H9 (cell line): ENCODE data around the gene SQSTM1. TPM values are rescaled to one million over a fixed set of nuclear protein-coding genes. Genes with fewer than 3 reads are reported as not detected.

Source experiments
- DNase-seq: peaks from one replicate; pipeline ENCODE4 v3.0.0-alpha.2; 2017
- H2AFZ ChIP-seq: one replicate; pipeline ENCODE4 v1.6.1; 2013; ENCODE audit warnings: mild to moderate bottlenecking, low read length, control low read depth, moderate library complexity
- H2AK5ac ChIP-seq: 2 replicates; pipeline ENCODE4 v1.6.1; 2013; ENCODE audit warnings: low read length, control low read depth, mixed read lengths; ENCODE audit not compliant: insufficient read length
- H2BK120ac ChIP-seq: one replicate; pipeline ENCODE4 v1.6.1; 2013; ENCODE audit warnings: low read depth, mild to moderate bottlenecking, low read length, control low read depth, inconsistent platforms; ENCODE audit not compliant: poor library complexity, severe bottlenecking
- H2BK12ac ChIP-seq: 2 replicates; pipeline ENCODE4 v1.6.1; 2013; ENCODE audit warnings: low read length, control low read depth, mixed read lengths, low read depth; ENCODE audit not compliant: insufficient read length
- H2BK15ac ChIP-seq: 2 replicates; pipeline ENCODE4 v1.6.1; 2013; ENCODE audit warnings: low read depth, low read length, control low read depth
- H2BK20ac ChIP-seq: one replicate; pipeline ENCODE4 v1.6.1; 2013; ENCODE audit warnings: low read depth, mild to moderate bottlenecking, low read length, control low read depth, inconsistent platforms; ENCODE audit not compliant: poor library complexity, severe bottlenecking
- H2BK5ac ChIP-seq: 2 replicates; pipeline ENCODE4 v1.6.1; 2013; ENCODE audit warnings: low read length, control low read depth, mixed read lengths; ENCODE audit not compliant: insufficient read length
- H3K14ac ChIP-seq: 2 replicates; pipeline ENCODE4 v1.6.1; 2013; ENCODE audit warnings: low read length, control low read depth; ENCODE audit not compliant: insufficient read depth
- H3K18ac ChIP-seq: 2 replicates; pipeline ENCODE4 v1.6.1; 2013; ENCODE audit warnings: low read depth, mild to moderate bottlenecking, mixed read lengths, low read length, control low read depth; ENCODE audit not compliant: insufficient read length
- H3K23ac ChIP-seq: 2 replicates; pipeline ENCODE4 v1.6.1; 2013; ENCODE audit warnings: low read length, control low read depth, mixed read lengths, low read depth; ENCODE audit not compliant: insufficient read length
- H3K23me2 ChIP-seq: 2 replicates; pipeline ENCODE4 v1.6.1; 2013; ENCODE audit warnings: low read depth, mild to moderate bottlenecking, mixed read lengths, low read length, control low read depth; ENCODE audit not compliant: insufficient read length, poor library complexity, severe bottlenecking
- H3K27ac ChIP-seq: 2 replicates; pipeline ENCODE4 v1.5.1; 2013; ENCODE audit warnings: low read length, control low read depth, mixed read lengths, low read depth; ENCODE audit not compliant: insufficient read length
- H3K27me3 ChIP-seq: 2 replicates; pipeline ENCODE4 v1.6.1; 2013; ENCODE audit warnings: low read length, control low read depth, inconsistent platforms; ENCODE audit not compliant: insufficient read depth
- H3K4ac ChIP-seq: 2 replicates; pipeline ENCODE4 v1.6.1; 2013; ENCODE audit warnings: low read depth, mild to moderate bottlenecking, control low read depth, inconsistent platforms, low read length, moderate library complexity
- H3K4me1 ChIP-seq: 2 replicates; pipeline ENCODE4 v1.6.1; 2013; ENCODE audit warnings: low read length, control low read depth, inconsistent platforms; ENCODE audit not compliant: insufficient read depth
- H3K4me2 ChIP-seq: 2 replicates; pipeline ENCODE4 v1.6.1; 2013; ENCODE audit warnings: low read length, control low read depth, mixed read lengths; ENCODE audit not compliant: insufficient read length, insufficient read depth
- H3K56ac ChIP-seq: 2 replicates; pipeline ENCODE4 v1.6.1; 2013; ENCODE audit warnings: low read depth, mild to moderate bottlenecking, mixed read lengths, low read length, control low read depth; ENCODE audit not compliant: insufficient read length
- H3K79me1 ChIP-seq: 2 replicates; pipeline ENCODE4 v1.6.1; 2013; ENCODE audit warnings: low read depth, mild to moderate bottlenecking, moderate library complexity, low read length, control low read depth, inconsistent platforms; ENCODE audit not compliant: insufficient read depth, poor library complexity, severe bottlenecking
- H3K79me2 ChIP-seq: 2 replicates; pipeline ENCODE4 v1.6.1; 2013; ENCODE audit warnings: low read length, control low read depth, inconsistent platforms; ENCODE audit not compliant: insufficient read depth
- H3K9ac ChIP-seq: 2 replicates; pipeline ENCODE4 v1.6.1; 2013; ENCODE audit warnings: low read length, control low read depth, mixed read lengths; ENCODE audit not compliant: insufficient read length; ENCODE audit errors: extremely low read depth
- H3K9me3 ChIP-seq: one replicate; pipeline ENCODE4 v1.6.1; 2013; ENCODE audit warnings: low read depth, low read length, inconsistent platforms; ENCODE audit not compliant: control insufficient read depth
- H3T11ph ChIP-seq: one replicate; pipeline ENCODE4 v1.6.1; 2013; ENCODE audit warnings: mild to moderate bottlenecking, low read length, control low read depth, inconsistent platforms
- H4K20me1 ChIP-seq: one replicate; pipeline ENCODE4 v1.6.1; 2013; ENCODE audit not compliant: control insufficient read depth, insufficient read length, insufficient read depth
- H4K5ac ChIP-seq: 2 replicates; pipeline ENCODE4 v1.6.1; 2013; ENCODE audit warnings: low read depth, mild to moderate bottlenecking, mixed read lengths, low read length, control low read depth; ENCODE audit not compliant: insufficient read length
- H4K8ac ChIP-seq: replicated peaks from 2 replicates; pipeline ENCODE4 v1.6.1; 2013; ENCODE audit warnings: low read length, control low read depth, mixed read lengths, low read depth; ENCODE audit not compliant: insufficient read length
- H4K91ac ChIP-seq: 2 replicates; pipeline ENCODE4 v1.6.1; 2013; ENCODE audit warnings: low read depth, mild to moderate bottlenecking, moderate library complexity, mixed read lengths, low read length, control low read depth; ENCODE audit not compliant: insufficient read length
- H3K27ac Mint-ChIP-seq, 3 experiments: 2 replicates in 2 of 3; 3 replicates in 1 of 3; pipeline ENCODE4 v1.8.0; 2020 to 2021; ENCODE audit warnings: mixed read lengths in 3 of 3, mild to moderate bottlenecking in 1 of 3, moderate library complexity in 1 of 3
- H3K27me3 Mint-ChIP-seq: 2 replicates; pipeline ENCODE4 v1.8.0; 2021; ENCODE audit warnings: low read depth, mild to moderate bottlenecking, moderate library complexity, mixed read lengths
- H3K36me3 Mint-ChIP-seq, 3 experiments: 2 replicates in 2 of 3; 3 replicates in 1 of 3; pipeline ENCODE4 v1.8.0; 2020 to 2021; ENCODE audit warnings: low read depth in 3 of 3, mixed read lengths in 3 of 3; ENCODE audit not compliant: insufficient read depth in 1 of 3
- H3K4me1 Mint-ChIP-seq, 2 experiments: 2 replicates each; pipeline ENCODE4 v1.8.0; 2020; ENCODE audit warnings: mixed read lengths in 2 of 2
- H3K4me3 Mint-ChIP-seq, 2 experiments: 2 replicates in 1 of 2; 3 replicates in 1 of 2; pipeline ENCODE4 v1.8.0; 2020 to 2021; ENCODE audit warnings: mild to moderate bottlenecking in 2 of 2, mixed read lengths in 2 of 2, moderate library complexity in 1 of 2
- H3K9me3 Mint-ChIP-seq, 2 experiments: 2 replicates in 1 of 2; 3 replicates in 1 of 2; pipeline ENCODE4 v1.8.0; 2020; ENCODE audit warnings: mild to moderate bottlenecking in 2 of 2, mixed read lengths in 2 of 2, moderate library complexity in 1 of 2
- WGBS: extraction: QIAGEN DNeasy Blood & Tissue Kit; methylation state at CpG from one replicate; pipeline ENCODE4 v1.1.7; 2013; ENCODE audit warnings: missing lambda C conversion rate, low lambda C conversion rate, mixed read lengths; ENCODE audit not compliant: insufficient read length; ENCODE audit errors: extremely low coverage; 5-methylcytosine and 5-hydroxymethylcytosine counted together
- total RNA-seq: library from RNA; stranded (reverse); gene quantifications from 2 replicates; pipeline ENCODE4 v1.2.1, GENCODE V29; 2021
- TF ChIP-seq, protein P1 (sequence below): fragments of 200-600 bp; sonication (generic); conservative IDR thresholded peaks from 3 replicates; pipeline ENCODE4 v1.8.0; 2021; ENCODE audit warnings: antibody characterized with exemption, mild to moderate bottlenecking

Gene SQSTM1
- total RNA-seq, 1 experiment from 2014 or later: 144 TPM

DNA sequence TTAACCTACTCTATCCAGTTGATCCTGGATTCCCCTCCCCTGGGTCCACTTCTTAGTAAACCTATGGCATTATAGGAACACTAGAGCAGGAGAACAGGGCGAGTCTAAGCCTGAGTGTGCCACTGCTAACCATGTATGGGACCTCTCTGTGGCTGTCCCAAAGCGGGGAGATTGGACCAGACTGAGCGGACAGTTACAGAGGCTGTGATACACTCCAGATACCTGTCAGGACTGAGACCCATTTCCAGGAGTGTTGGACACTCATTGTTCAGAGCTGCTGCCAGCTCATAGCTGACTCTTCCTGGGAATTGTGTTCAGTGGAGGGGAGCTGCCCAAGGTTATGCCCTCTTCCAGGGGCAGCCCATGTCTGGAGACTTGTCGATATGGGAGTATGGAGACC is 38.9 kb upstream of the SQSTM1 start:
- Histone ChIP-seq H2AFZ (no peak overlapping the region), H2BK120ac (no peak overlapping the region), H3K4me1 (no peaks in the 10 kb centered on the region), H3K18ac (no peak overlapping the region), H3K9ac (no peak overlapping the region), H4K20me1 (no peaks in the 10 kb centered on the region), H3K79me2 (no peaks in the 10 kb centered on the region), H2BK12ac (no peak overlapping the region), H3T11ph (no peak overlapping the region), H3K79me1 (no peaks in the 10 kb centered on the region), H3K27me3 (no peaks in the 10 kb centered on the region), H2BK5ac (no peak overlapping the region), H2BK15ac (no peak overlapping the region), H4K5ac (no peak overlapping the region), H4K91ac (no peak overlapping the region), H3K56ac (no peak overlapping the region), H3K4ac (no peak overlapping the region), H2AK5ac (no peak overlapping the region), H3K9me3 (no peaks in the 10 kb centered on the region), H3K23ac (no peak overlapping the region), H2BK20ac (no peak overlapping the region), H4K8ac (no peak overlapping the region), H3K14ac (no peak overlapping the region), H3K23me2 (no peaks in the 10 kb centered on the region), H3K27ac (no peak overlapping the region), H3K4me2 (no peak overlapping the region)
- TF ChIP-seq, protein P1, sequence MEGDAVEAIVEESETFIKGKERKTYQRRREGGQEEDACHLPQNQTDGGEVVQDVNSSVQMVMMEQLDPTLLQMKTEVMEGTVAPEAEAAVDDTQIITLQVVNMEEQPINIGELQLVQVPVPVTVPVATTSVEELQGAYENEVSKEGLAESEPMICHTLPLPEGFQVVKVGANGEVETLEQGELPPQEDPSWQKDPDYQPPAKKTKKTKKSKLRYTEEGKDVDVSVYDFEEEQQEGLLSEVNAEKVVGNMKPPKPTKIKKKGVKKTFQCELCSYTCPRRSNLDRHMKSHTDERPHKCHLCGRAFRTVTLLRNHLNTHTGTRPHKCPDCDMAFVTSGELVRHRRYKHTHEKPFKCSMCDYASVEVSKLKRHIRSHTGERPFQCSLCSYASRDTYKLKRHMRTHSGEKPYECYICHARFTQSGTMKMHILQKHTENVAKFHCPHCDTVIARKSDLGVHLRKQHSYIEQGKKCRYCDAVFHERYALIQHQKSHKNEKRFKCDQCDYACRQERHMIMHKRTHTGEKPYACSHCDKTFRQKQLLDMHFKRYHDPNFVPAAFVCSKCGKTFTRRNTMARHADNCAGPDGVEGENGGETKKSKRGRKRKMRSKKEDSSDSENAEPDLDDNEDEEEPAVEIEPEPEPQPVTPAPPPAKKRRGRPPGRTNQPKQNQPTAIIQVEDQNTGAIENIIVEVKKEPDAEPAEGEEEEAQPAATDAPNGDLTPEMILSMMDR: no peak
- DNase-seq: no peak
- Mint-ChIP-seq H3K9me3 (no peaks in the 10 kb centered on the region), H3K27ac (peak overlapping the region in 2 of 3 experiments; percentile 36 to 90; a peak in 2 of 7 replicates), H3K4me1 (no peaks in the 10 kb centered on the region), H3K4me3 (no peak overlapping the region), H3K36me3 (peaks cover 16 to 31% (median 19%) of the 10 kb centered on the region in 3 experiments), H3K27me3 (peaks cover 10% of the 10 kb centered on the region)
- WGBS: no CpG with 5 or more reads among the region's 4 CpGs
